HEK293 (cell line): ENCODE data around the gene IRAK3.

Experiments
- BCL11A ChIP-seq: fragments of 450-650 bp; formaldehyde crosslinking; IDR thresholded peaks from 2 replicates; pipeline ENCODE4 v1.5.1; 2016; ENCODE audit warnings: low read depth, missing biosample characterization, missing genetic modification characterization
- CTCF ChIP-seq: fragments of 450-650 bp; formaldehyde crosslinking; IDR thresholded peaks from 2 replicates; pipeline ENCODE4 v1.5.1; 2016; ENCODE audit warnings: missing biosample characterization, missing genetic modification characterization
- PATZ1 ChIP-seq: fragments of 450-650 bp; formaldehyde crosslinking; IDR thresholded peaks from 2 replicates; pipeline ENCODE4 v1.5.1; 2016; ENCODE audit warnings: missing biosample characterization, missing genetic modification characterization
- WT1 ChIP-seq: fragments of 450-650 bp; formaldehyde crosslinking; IDR thresholded peaks from 2 replicates; pipeline ENCODE4 v1.5.1; 2016; ENCODE audit warnings: missing biosample characterization, missing genetic modification characterization
- ZNF138 ChIP-seq: fragments of 450-650 bp; formaldehyde crosslinking; IDR thresholded peaks from 2 replicates; pipeline ENCODE4 v1.5.1; 2016; ENCODE audit warnings: missing biosample characterization, missing genetic modification characterization, borderline replicate concordance
- ZNF274 ChIP-seq, 2 experiments: fragments of 200-500 bp in 1 of 2; fragments of 450-650 bp in 1 of 2; sonication (Bioruptor generic) in 1 of 2; formaldehyde crosslinking in 1 of 2; IDR thresholded peaks; 2 replicates each; pipeline versions ENCODE4 v1.5.1 to v1.6.1; 2014 to 2016; ENCODE audit warnings: borderline replicate concordance in 1 of 2, inconsistent platforms in 1 of 2, low read length in 1 of 2, missing biosample characterization in 1 of 2, missing genetic modification characterization in 1 of 2
- ZNF362 ChIP-seq: fragments of 450-650 bp; formaldehyde crosslinking; IDR thresholded peaks from 2 replicates; pipeline ENCODE4 v1.5.1; 2016; ENCODE audit warnings: missing biosample characterization, missing genetic modification characterization
- ZNF510 ChIP-seq: fragments of 450-650 bp; formaldehyde crosslinking; IDR thresholded peaks from 2 replicates; pipeline ENCODE4 v1.5.1; 2018; ENCODE audit warnings: mild to moderate bottlenecking, missing genetic modification characterization, missing biosample characterization; ENCODE audit not compliant: insufficient replicate concordance
- ZNF629 ChIP-seq: fragments of 450-650 bp; formaldehyde crosslinking; IDR thresholded peaks from 2 replicates; pipeline ENCODE4 v1.5.1; 2017; ENCODE audit warnings: missing biosample characterization, missing genetic modification characterization
- ZNF777 ChIP-seq: fragments of 450-650 bp; formaldehyde crosslinking; IDR thresholded peaks from 2 replicates; pipeline ENCODE4 v1.5.1; 2017; ENCODE audit warnings: missing biosample characterization, missing genetic modification characterization, borderline replicate concordance

- no peak for TF ChIP-seq CTCF (tag by site-specific recombination)
- TF ChIP-seq ZNF138 (tag by site-specific recombination): no peak
- TF ChIP-seq ZNF777 (tag by site-specific recombination): no peak
- TF ChIP-seq BCL11A (tag by site-specific recombination): no peak
- no peak for TF ChIP-seq ZNF274 (IDR thresholded peaks at IDR 0.05; ENCODE audit: low read length)
- TF ChIP-seq ZNF274 (tag by site-specific recombination; IDR thresholded peaks at IDR 0.05; ENCODE audit: borderline replicate concordance): no peak
- TF ChIP-seq ZNF629 (tag by site-specific recombination): no peak
- no peak for TF ChIP-seq PATZ1 (tag by site-specific recombination)
- no peak for TF ChIP-seq ZNF362 (tag by site-specific recombination)
- TF ChIP-seq ZNF510 (tag by site-specific recombination): no peak
- TF ChIP-seq WT1 (tag by site-specific recombination): no peak
Measured at GRCh38 chr12:66232263-66232662, 43.2 kb downstream of the IRAK3 start.
